Measurements from ENCODE around the gene DNAH5. TPM values are rescaled to one million over a fixed set of nuclear protein-coding genes. Genes with fewer than 3 reads are reported as not detected.

The DNAH5 gene
- total RNA-seq, 3 donors from 2014 or later = 0.36 to 0.98 (median 0.70) TPM

- no peaks in the 10 kb centered on the region for H3K36me3 ChIP-seq (ENCODE audit: low read depth)
- intact Hi-C loops (cut with DNase I, micrococcal nuclease) = no loop called here
- no peak for ATAC-seq
- TF ChIP-seq, protein P1, sequence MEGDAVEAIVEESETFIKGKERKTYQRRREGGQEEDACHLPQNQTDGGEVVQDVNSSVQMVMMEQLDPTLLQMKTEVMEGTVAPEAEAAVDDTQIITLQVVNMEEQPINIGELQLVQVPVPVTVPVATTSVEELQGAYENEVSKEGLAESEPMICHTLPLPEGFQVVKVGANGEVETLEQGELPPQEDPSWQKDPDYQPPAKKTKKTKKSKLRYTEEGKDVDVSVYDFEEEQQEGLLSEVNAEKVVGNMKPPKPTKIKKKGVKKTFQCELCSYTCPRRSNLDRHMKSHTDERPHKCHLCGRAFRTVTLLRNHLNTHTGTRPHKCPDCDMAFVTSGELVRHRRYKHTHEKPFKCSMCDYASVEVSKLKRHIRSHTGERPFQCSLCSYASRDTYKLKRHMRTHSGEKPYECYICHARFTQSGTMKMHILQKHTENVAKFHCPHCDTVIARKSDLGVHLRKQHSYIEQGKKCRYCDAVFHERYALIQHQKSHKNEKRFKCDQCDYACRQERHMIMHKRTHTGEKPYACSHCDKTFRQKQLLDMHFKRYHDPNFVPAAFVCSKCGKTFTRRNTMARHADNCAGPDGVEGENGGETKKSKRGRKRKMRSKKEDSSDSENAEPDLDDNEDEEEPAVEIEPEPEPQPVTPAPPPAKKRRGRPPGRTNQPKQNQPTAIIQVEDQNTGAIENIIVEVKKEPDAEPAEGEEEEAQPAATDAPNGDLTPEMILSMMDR (IDR thresholded peaks at IDR 0.05) = no peak
- H3K9me3 ChIP-seq = peaks cover 5% of the 10 kb centered on the region
- DNase-seq = no peak
- H3K4me3 ChIP-seq = no peak overlapping the region
- H3K4me1 ChIP-seq (ENCODE audit: low read depth) = no peaks in the 10 kb centered on the region
Observed at GRCh38 chr5:13643196-13643595, 301.3 kb downstream of the DNAH5 start.

Other genes with a start within 250 kb of the DNAH5 start
- gene TRIO, start 198.7 kb upstream of the DNAH5 start, total RNA-seq = 100 to 1,000 TPM; 164 to 231 (median 168) TPM

Data from mucosa of descending colon (tissue), 3 donors.